Smooth muscle cell of the coronary artery (primary cell): Measurements from ENCODE around the gene RDX. TPM values are rescaled to one million over a fixed set of nuclear protein-coding genes. Genes with fewer than 3 reads are reported as not detected.

Source experiments
- total RNA-seq: library from RNA; depleted of rRNA; stranded (reverse); fragments of >200 nt; gene quantifications from 2 replicates; pipeline ENCODE4 v1.2.3, GENCODE V29; 2014; ENCODE audit warnings: low replicate concordance

The RDX gene
- 46.8 and 65.2 TPM in 2 replicates for total RNA-seq

DNA sequence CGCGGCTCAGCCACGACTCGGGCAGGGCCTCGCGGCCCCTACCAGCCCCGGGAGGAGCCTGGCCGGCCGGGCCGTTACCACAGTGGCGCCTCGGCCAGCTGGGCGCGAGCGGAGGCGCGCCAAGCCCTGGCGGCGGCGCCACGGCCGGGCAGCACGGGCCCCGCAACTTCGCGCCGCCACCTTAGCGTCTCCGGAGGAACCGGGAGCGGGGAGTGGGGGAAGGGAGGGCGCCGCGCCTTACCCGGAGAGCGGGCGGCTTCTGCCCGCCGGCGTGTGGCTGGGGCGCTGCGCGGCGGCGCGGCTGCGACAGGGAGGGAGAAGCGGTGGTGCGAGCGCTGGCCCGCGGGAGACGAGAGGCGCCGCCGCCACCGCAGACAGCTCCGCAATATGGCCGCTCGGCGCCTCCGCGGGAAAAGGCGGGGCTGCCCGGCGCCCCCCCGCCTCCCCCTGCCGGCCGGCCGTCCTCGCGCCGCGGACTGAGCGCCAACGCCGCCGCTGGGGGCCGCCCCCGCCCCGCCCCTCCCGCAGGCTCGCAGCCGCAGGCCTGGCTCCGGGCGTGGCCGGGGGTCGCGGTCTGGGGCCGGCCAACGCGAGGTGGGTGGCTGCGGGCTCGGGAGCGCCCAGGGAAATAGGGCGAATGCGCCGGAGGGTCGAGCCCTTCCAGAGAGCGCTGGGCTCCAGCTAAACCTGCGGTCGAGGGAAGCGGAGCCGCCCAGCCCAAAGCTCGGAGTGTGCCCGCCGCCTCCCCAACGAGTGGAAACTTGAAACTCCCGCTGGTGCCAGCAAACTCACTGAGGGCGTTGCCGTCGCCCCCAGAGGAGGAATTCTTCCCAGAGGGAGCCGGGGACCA lies at the start of gene RDX:
Gene RDX (minus strand): TSS at position 389 of the 850 bp plus-strand sequence. CDS start 16,922 bp downstream, outside the sequence.

Other genes with a start within 250 kb of the RDX start
- gene ZC3H12C, start 203.2 kb downstream of the RDX start, total RNA-seq = 7.3 and 11.3 TPM in 2 replicates
- gene FDX1, start 133.3 kb upstream of the RDX start, total RNA-seq = 7.9 and 8.5 TPM in 2 replicates